OCI-LY1 (cell line): ENCODE measurements around the gene FLRT1.

Experiments
- H2AFZ ChIP-seq: fragments of 200-600 bp; sonication (generic), shearing (Covaris generic); 2 replicates; pipeline ENCODE4 v1.6.0; 2014; ENCODE audit warnings: antibody characterized with exemption, mild to moderate bottlenecking, low read length
- H3F3A ChIP-seq: fragments of 200-600 bp; sonication (generic), shearing (Covaris generic); 2 replicates; pipeline ENCODE4 v1.6.0; 2014; ENCODE audit warnings: mild to moderate bottlenecking, antibody characterized with exemption, low read length, moderate library complexity; ENCODE audit not compliant: insufficient read depth
- H3K27ac ChIP-seq: fragments of 200-600 bp; sonication (generic); 2 replicates; pipeline ENCODE4 v1.5.1; 2014; ENCODE audit warnings: low read length, mixed run types, mild to moderate bottlenecking, low read depth; ENCODE audit not compliant: poor library complexity, severe bottlenecking
- H3K27me3 ChIP-seq: fragments of 200-600 bp; sonication (generic); 2 replicates; pipeline ENCODE4 v1.6.0; 2014; ENCODE audit warnings: antibody characterized with exemption, mild to moderate bottlenecking, low read length, moderate library complexity; ENCODE audit not compliant: insufficient read depth
- H3K36me3 ChIP-seq: fragments of 200-600 bp; sonication (generic); 2 replicates; pipeline ENCODE4 v1.6.1; 2014; ENCODE audit warnings: mild to moderate bottlenecking, antibody characterized with exemption, low read length, moderate library complexity, mixed read lengths; ENCODE audit not compliant: insufficient read depth
- H3K4me1 ChIP-seq: fragments of 200-600 bp; sonication (generic); 2 replicates; pipeline ENCODE4 v1.5.1; 2014; ENCODE audit warnings: mild to moderate bottlenecking, low read length, moderate library complexity; ENCODE audit not compliant: insufficient read depth, severe bottlenecking
- H3K4me2 ChIP-seq: fragments of 200-600 bp; sonication (generic), shearing (Covaris generic); 2 replicates; pipeline ENCODE4 v1.6.1; 2014; ENCODE audit warnings: low read length
- H3K4me3 ChIP-seq: fragments of 200-600 bp; sonication (generic); 2 replicates; pipeline ENCODE4 v1.5.1; 2014; ENCODE audit warnings: low read length, low read depth, mild to moderate bottlenecking, mixed read lengths; ENCODE audit not compliant: poor library complexity, severe bottlenecking
- H3K79me2 ChIP-seq: fragments of 200-600 bp; shearing (Covaris generic); 2 replicates; pipeline ENCODE4 v1.6.1; 2016; ENCODE audit warnings: mixed run types, low read length, mixed read lengths; ENCODE audit not compliant: insufficient read depth
- H3K9ac ChIP-seq: fragments of 200-600 bp; sonication (generic), shearing (Covaris generic); 2 replicates; pipeline ENCODE4 v1.6.1; 2014; ENCODE audit warnings: mild to moderate bottlenecking, low read length, mixed read lengths
- H3K9me2 ChIP-seq: fragments of 200-600 bp; sonication (generic), shearing (Covaris generic); 2 replicates; pipeline ENCODE4 v1.6.1; 2014; ENCODE audit warnings: low read depth, mild to moderate bottlenecking, low read length, mixed read lengths
- H3K9me3 ChIP-seq: fragments of 200-600 bp; shearing (Covaris generic); 2 replicates; pipeline ENCODE4 v1.6.1; 2014; ENCODE audit warnings: low read length, mixed read lengths
- H4K20me1 ChIP-seq: fragments of 200-600 bp; sonication (generic), shearing (Covaris generic); 2 replicates; pipeline ENCODE4 v1.6.0; 2016; ENCODE audit warnings: mild to moderate bottlenecking, low read length; ENCODE audit not compliant: insufficient read depth
- EZH2 ChIP-seq: fragments of 200-600 bp; sonication (generic), shearing (Covaris generic); IDR thresholded peaks from 2 replicates; pipeline ENCODE4 v1.8.0; 2017; ENCODE audit warnings: borderline replicate concordance, mixed run types, mild to moderate bottlenecking, antibody characterized with exemption, low read length, moderate library complexity, mixed read lengths
- TF ChIP-seq, protein P1 (sequence below): fragments of 200-600 bp; sonication (generic), shearing (Covaris generic); IDR thresholded peaks from 2 replicates; pipeline ENCODE4 v1.5.1; 2017; ENCODE audit warnings: mild to moderate bottlenecking, antibody characterized with exemption, low read length, moderate library complexity, mixed read lengths

FLRT1 gene

DNA sequence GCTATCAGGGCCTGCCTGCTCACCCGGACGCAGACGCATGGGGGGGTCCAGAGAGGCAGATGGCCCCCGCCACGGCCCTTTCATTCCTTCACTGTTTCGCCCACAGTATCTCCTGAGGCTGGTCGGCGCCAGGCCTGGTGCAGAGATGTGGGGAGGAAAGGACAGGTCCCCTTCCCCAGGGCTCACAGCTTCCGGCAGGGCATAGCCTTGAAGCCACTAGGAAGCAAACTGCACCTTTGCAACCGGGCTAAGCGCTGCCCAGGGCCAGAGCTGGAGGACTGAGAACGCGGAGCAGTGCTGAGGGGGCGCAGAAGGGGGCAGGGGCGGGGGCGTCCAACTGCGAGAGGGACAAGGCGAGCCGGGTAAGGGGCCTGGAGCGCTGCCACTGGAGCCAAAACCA lies 20.2 kb upstream of the FLRT1 start:
- Histone ChIP-seq H3K27ac (no peak overlapping the region), H3K9ac (no peak overlapping the region), H3K9me3 (no peaks in the 10 kb centered on the region), H2AFZ (no peak overlapping the region), H4K20me1 (no peaks in the 10 kb centered on the region), H3K4me2 (no peak overlapping the region), H3K79me2 (no peaks in the 10 kb centered on the region), H3K4me3 (no peak overlapping the region), H3K4me1 (no peaks in the 10 kb centered on the region), H3K36me3 (no peaks in the 10 kb centered on the region), H3K9me2 (no peaks in the 10 kb centered on the region), H3K27me3 (peaks cover 4% of the 10 kb centered on the region; the same call in 1 of the 2 replicates), H3F3A (no peaks in the 10 kb centered on the region)
- TF ChIP-seq EZH2: no peak
- TF ChIP-seq, protein P1, sequence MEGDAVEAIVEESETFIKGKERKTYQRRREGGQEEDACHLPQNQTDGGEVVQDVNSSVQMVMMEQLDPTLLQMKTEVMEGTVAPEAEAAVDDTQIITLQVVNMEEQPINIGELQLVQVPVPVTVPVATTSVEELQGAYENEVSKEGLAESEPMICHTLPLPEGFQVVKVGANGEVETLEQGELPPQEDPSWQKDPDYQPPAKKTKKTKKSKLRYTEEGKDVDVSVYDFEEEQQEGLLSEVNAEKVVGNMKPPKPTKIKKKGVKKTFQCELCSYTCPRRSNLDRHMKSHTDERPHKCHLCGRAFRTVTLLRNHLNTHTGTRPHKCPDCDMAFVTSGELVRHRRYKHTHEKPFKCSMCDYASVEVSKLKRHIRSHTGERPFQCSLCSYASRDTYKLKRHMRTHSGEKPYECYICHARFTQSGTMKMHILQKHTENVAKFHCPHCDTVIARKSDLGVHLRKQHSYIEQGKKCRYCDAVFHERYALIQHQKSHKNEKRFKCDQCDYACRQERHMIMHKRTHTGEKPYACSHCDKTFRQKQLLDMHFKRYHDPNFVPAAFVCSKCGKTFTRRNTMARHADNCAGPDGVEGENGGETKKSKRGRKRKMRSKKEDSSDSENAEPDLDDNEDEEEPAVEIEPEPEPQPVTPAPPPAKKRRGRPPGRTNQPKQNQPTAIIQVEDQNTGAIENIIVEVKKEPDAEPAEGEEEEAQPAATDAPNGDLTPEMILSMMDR: no peak

DNA sequence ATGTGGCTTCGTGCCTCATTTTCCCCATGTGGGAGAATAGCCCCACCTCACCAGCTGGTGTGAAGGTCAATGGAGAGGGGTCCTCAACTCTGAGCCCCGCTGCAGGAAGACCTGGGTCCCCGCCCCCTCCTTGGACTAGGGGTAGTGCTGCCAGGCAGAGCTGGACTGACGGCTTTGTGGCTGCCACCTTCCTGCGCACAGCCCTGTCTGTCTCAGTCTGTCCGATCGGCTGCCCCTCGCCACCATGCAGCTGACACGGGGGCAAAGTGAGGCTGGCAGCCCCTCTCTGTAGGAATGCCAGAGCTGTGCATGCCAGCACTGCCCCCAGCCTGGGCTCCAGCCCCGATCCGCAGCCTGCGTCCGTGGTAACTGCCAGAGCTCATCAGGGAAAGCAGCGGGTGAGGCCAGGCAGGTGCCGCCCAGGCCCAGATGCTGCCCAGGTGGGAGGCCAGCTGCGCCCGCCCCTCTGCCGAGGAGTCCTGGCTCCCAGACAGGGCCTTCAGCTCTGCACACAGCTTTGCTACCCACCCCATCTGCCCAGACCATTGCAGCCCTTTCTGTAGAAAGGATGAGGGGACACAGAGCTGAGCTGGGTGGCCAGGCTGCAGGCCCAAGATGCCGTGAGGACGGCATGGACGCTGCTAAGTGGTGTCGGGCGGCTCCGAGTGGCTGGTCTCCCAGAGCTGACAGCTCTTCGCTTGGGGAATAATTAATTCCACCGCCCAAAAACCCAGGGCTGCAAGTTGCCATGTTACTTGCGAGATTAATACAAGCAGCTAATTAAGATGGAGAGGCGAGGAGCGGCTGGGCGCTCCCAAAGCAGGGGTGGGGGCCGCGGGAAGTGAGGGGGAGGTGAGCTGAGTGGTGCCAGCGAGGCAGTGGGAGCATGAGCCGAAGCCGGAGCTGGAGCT lies 19.5 kb upstream of the FLRT1 start:
- H3K9me3 ChIP-seq: no peaks in the 10 kb centered on the region
- no peak for TF ChIP-seq EZH2
- TF ChIP-seq, protein P1: no peak
- H4K20me1 ChIP-seq: no peaks in the 10 kb centered on the region

DNA sequence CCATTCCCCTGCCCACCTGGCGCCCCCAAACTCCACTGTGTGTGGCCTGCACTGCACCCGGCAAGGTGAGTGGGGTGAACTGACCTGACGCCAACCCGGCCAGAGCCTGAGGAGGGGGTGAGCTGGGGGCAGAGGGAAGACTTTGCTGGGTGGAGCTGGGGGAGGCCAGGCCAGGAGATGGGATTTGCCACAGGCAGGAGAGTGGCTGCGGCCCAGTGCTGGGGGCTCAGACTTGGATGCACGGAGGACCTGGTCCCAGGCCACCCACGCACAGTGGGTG lies 17.8 kb upstream of the FLRT1 start:
- Histone ChIP-seq H3K9me2 (no peaks in the 10 kb centered on the region), H3K36me3 (no peaks in the 10 kb centered on the region), H4K20me1 (no peaks in the 10 kb centered on the region), H3K4me2 (no peak overlapping the region), H2AFZ (no peak overlapping the region), H3K27ac (no peak overlapping the region), H3F3A (no peaks in the 10 kb centered on the region), H3K9me3 (no peaks in the 10 kb centered on the region), H3K4me1 (no peaks in the 10 kb centered on the region), H3K79me2 (no peaks in the 10 kb centered on the region), H3K27me3 (no peaks in the 10 kb centered on the region), H3K4me3 (no peak overlapping the region), H3K9ac (no peak overlapping the region)
- TF ChIP-seq EZH2: no peak
- TF ChIP-seq, protein P1: no peak

More for the DNA sequence above, 19.5 kb upstream of the FLRT1 start:
- Histone ChIP-seq H3K9me2 (no peaks in the 10 kb centered on the region), H3F3A (no peaks in the 10 kb centered on the region), H3K9ac (no peak overlapping the region), H3K4me3 (no peak overlapping the region), H3K27ac (no peak overlapping the region), H3K79me2 (no peaks in the 10 kb centered on the region), H3K4me2 (no peak overlapping the region), H3K27me3 (peaks cover 4% of the 10 kb centered on the region; the same call in 1 of the 2 replicates), H3K4me1 (no peaks in the 10 kb centered on the region), H3K36me3 (no peaks in the 10 kb centered on the region), H2AFZ (no peak overlapping the region)
